ENCODE measurements around the gene DSP.

DSP gene

GRCh38 chr6:7559651-7560385 is 18.3 kb downstream of the DSP start:
- H3K27ac ChIP-seq: no peak overlapping the region

GRCh38 chr6:7561153-7561964 is 19.9 kb downstream of the DSP start:
- TF ChIP-seq CTCF (conservative IDR thresholded peaks at IDR 0.05) (no peak), ZFX (IDR thresholded peaks at IDR 0.05) (no peak)
- H3K27ac ChIP-seq: peak overlapping the region; percentile 77

More at GRCh38 chr6:7559651-7560385, 18.3 kb downstream of the DSP start:
- TF ChIP-seq ZFX (IDR thresholded peaks at IDR 0.05): no peak
- TF ChIP-seq CTCF (conservative IDR thresholded peaks at IDR 0.05): no peak

GRCh38 chr6:7562769-7563168 is 21.3 kb downstream of the DSP start:
- no peak overlapping the region; the same call in 1 of the 2 replicates for H3K27ac ChIP-seq
- no peak for TF ChIP-seq ZFX (IDR thresholded peaks at IDR 0.05)
- no peak for TF ChIP-seq CTCF (conservative IDR thresholded peaks at IDR 0.05)

- H3K27ac ChIP-seq: no peak overlapping the region
- TF ChIP-seq CTCF (conservative IDR thresholded peaks at IDR 0.05) (no peak), ZFX (IDR thresholded peaks at IDR 0.05) (no peak)
Observed at GRCh38 chr6:7566107-7566506, 24.6 kb downstream of the DSP start.

GRCh38 chr6:7566617-7567173 is 25.2 kb downstream of the DSP start:
- no peak overlapping the region for H3K27ac ChIP-seq
- TF ChIP-seq ZFX (IDR thresholded peaks at IDR 0.05): no peak
- TF ChIP-seq CTCF (conservative IDR thresholded peaks at IDR 0.05): no peak

- no peak for TF ChIP-seq ZFX (IDR thresholded peaks at IDR 0.05)
- no peak for TF ChIP-seq CTCF (conservative IDR thresholded peaks at IDR 0.05)
Observed at GRCh38 chr6:7568021-7568420, 26.6 kb downstream of the DSP start.

GRCh38 chr6:7569082-7569481 is 27.6 kb downstream of the DSP start:
- TF ChIP-seq CTCF (conservative IDR thresholded peaks at IDR 0.05) (no peak), ZFX (IDR thresholded peaks at IDR 0.05) (no peak)
- no peak overlapping the region for H3K27ac ChIP-seq

More at GRCh38 chr6:7568021-7568420, 26.6 kb downstream of the DSP start:
- no peak overlapping the region for H3K27ac ChIP-seq
